DND-41 (cell line): ENCODE results near the gene ODF2L.

Experiments
- EZH2 ChIP-seq: IDR thresholded peaks from 3 replicates; pipeline ENCODE4 v1.6.1; 2012; ENCODE audit warnings: borderline replicate concordance, low read depth, mild to moderate bottlenecking, moderate library complexity, low read length, inconsistent platforms; ENCODE audit not compliant: severe bottlenecking
- TF ChIP-seq, protein P1 (sequence below): IDR thresholded peaks from 2 replicates; pipeline ENCODE4 v1.5.1; 2012; ENCODE audit warnings: borderline replicate concordance, low read length, moderate library complexity, mild to moderate bottlenecking; ENCODE audit not compliant: poor library complexity, severe bottlenecking; ENCODE audit errors: extremely low read depth

DNA sequence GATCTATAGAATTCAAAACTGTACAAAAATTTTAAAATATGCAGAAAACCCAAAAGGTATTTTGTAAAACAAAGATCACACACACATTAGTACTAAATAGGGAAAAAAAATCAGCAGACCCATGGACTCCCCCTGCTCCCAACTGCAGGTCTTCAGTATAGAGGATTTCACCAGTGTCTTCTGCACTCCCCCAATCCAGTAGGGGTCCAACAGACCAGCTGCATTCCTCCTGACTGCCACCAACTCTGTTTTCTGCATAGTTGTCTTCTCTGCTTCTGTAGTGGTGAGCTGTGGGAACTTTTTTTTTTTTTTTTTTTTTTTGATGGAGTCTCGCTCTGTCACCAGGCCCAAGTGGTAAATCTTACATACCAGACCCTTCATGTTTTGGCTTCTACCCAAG, 49.8 kb upstream of the ODF2L start:
- TF ChIP-seq, protein P1, sequence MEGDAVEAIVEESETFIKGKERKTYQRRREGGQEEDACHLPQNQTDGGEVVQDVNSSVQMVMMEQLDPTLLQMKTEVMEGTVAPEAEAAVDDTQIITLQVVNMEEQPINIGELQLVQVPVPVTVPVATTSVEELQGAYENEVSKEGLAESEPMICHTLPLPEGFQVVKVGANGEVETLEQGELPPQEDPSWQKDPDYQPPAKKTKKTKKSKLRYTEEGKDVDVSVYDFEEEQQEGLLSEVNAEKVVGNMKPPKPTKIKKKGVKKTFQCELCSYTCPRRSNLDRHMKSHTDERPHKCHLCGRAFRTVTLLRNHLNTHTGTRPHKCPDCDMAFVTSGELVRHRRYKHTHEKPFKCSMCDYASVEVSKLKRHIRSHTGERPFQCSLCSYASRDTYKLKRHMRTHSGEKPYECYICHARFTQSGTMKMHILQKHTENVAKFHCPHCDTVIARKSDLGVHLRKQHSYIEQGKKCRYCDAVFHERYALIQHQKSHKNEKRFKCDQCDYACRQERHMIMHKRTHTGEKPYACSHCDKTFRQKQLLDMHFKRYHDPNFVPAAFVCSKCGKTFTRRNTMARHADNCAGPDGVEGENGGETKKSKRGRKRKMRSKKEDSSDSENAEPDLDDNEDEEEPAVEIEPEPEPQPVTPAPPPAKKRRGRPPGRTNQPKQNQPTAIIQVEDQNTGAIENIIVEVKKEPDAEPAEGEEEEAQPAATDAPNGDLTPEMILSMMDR: no peak
- TF ChIP-seq EZH2: no peak
